ENCODE data around the gene CCDC185.

CCDC185 gene

GRCh38 chr1:223419561-223419960 is 26.3 kb downstream of the CCDC185 start:
- Mint-ChIP-seq H3K36me3 (ENCODE audit: low read depth) (no peaks in the 10 kb centered on the region), H3K4me1 (peaks cover 36% of the 10 kb centered on the region), H3K27me3 (ENCODE audit: low read depth, poor library complexity) (peaks cover 2% of the 10 kb centered on the region), H3K9me3 (no peaks in the 10 kb centered on the region), H3K4me3 (no peak overlapping the region), H3K27ac (no peak overlapping the region)
- DNase-seq = no peak
- no peak for TF ChIP-seq CTCF (IDR thresholded peaks at IDR 0.05)

DNA sequence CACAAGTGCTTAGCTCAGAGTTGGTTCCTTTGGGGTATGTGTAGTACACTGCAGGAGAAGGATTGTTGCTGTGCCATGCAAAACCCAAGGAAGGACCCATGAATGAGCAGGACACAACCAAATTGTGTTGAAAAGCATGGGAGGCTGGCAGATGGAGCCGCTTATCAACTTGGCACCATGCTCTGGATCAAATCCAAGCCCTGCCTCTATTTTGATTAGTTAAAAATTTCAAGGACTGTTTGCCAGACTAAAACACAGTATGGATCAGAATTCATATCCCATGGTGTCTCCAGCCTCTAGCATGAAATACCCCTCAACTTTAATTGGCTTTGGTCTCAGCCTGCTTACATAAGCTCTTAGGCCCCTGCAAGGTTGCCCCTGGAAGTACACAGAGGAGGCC is 27.8 kb downstream of the CCDC185 start:
- Mint-ChIP-seq H3K4me3 (no peak overlapping the region), H3K27ac (no peak overlapping the region), H3K9me3 (no peaks in the 10 kb centered on the region), H3K36me3 (ENCODE audit: low read depth) (no peaks in the 10 kb centered on the region), H3K27me3 (ENCODE audit: low read depth, poor library complexity) (no peaks in the 10 kb centered on the region), H3K4me1 (peaks cover 41% of the 10 kb centered on the region)
- TF ChIP-seq CTCF (IDR thresholded peaks at IDR 0.05) = no peak
- DNase-seq = no peak

DNA sequence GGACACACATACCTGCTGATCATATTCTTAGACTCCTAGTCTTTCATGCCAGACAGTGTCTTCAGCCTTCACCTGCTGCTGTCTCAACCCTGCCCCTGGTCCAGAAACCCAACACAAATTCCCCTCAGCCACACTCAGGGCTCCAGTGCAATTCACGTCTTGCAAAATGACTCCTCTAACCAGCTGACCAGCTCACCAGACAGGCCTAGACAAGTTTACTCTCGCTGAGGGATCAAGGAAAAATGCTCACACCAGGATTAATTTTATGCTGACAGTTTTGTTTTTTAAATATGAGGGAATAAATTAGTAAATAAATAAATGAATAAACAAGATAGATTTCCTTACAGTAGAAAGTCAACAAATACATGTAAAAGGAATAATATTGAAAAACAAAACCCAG is 28.5 kb downstream of the CCDC185 start:
- Mint-ChIP-seq H3K27me3 (ENCODE audit: low read depth, poor library complexity) (no peaks in the 10 kb centered on the region), H3K4me3 (no peak overlapping the region), H3K27ac (no peak overlapping the region), H3K36me3 (ENCODE audit: low read depth) (no peaks in the 10 kb centered on the region), H3K9me3 (no peaks in the 10 kb centered on the region), H3K4me1 (peaks cover 43% of the 10 kb centered on the region)
- no peak for TF ChIP-seq CTCF (IDR thresholded peaks at IDR 0.05)
- no peak for DNase-seq

DNA sequence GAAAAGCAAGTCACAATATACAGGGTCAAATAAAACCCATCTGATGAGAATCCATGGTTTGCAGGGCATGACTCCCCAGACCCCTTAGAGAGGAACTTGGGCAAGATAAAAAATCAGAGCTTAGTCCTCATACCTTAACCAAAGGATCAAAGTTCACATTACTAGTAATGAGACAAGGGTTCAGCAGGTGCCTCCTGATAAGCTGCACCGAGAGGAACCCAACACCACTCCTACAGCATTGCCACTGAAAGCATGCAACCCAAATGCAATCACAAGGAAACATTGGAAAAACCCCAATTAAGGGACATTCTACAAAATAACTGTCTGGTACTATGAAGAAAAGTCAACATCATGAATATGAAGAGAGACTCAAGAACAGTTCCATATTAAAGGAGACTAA is 29.7 kb downstream of the CCDC185 start:
- DNase-seq = no peak
- Mint-ChIP-seq H3K27ac (no peak overlapping the region), H3K4me3 (no peak overlapping the region), H3K36me3 (ENCODE audit: low read depth) (no peaks in the 10 kb centered on the region), H3K27me3 (ENCODE audit: low read depth, poor library complexity) (no peaks in the 10 kb centered on the region), H3K9me3 (no peaks in the 10 kb centered on the region), H3K4me1 (peaks cover 43% of the 10 kb centered on the region)
- no peak for TF ChIP-seq CTCF (IDR thresholded peaks at IDR 0.05)

DNA sequence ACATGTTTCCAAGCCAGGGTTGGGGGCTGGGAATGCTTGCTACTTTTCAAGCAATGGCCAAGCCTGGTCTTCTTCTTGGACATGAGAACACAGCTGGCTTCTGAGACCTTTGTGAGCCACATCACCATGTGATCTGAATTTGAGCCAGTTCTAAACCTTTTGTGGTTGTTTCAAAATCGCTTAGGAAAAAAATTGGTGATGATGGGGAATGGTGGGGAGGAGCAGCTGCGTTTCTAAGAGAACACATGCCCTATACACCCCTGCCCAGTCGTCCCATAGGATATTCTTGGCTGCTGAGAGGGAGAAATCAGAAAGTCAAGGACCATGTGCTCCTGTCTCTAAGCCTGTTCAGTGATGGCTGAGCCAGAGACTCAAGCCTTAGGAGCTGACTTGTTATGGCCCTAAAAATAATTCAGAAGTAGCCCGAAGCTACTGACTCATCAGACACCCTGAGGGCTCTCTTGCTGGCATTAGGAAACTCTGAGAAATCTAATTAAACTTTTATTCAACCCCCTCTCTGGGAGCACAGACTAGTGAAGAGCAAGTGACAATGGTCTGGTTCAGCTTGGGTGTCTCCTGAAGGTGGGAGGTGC is 30.5 kb downstream of the CCDC185 start:
- no peak for DNase-seq
- H3K4me1 Mint-ChIP-seq = peaks cover 39% of the 10 kb centered on the region
- peaks cover 5% of the 10 kb centered on the region for H3K9me3 Mint-ChIP-seq
- no peaks in the 10 kb centered on the region for H3K27me3 Mint-ChIP-seq (ENCODE audit: low read depth, poor library complexity)
- no peak overlapping the region for H3K27ac Mint-ChIP-seq
- no peaks in the 10 kb centered on the region for H3K36me3 Mint-ChIP-seq (ENCODE audit: low read depth)
- H3K4me3 Mint-ChIP-seq = no peak overlapping the region
- TF ChIP-seq CTCF (IDR thresholded peaks at IDR 0.05) = no peak

DNA sequence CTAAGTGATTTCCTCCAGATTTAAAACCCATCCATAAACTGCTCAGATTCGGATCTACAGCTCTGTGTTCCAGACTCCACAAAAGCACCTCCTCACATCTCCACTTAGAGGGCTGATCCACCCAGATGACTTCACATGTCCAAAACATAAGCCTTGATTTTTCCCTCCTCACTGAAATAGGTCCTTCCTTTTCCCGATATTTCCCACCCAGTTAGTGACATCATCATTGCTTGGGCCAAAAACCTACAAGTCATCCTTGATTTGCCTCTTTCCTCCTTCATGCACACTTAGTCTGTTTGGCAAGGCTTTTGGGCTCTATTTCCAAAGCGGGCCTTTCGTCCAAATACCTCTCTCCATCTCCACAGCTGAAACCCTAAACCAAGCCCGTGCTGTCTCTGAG is 32.3 kb downstream of the CCDC185 start:
- no peaks in the 10 kb centered on the region for H3K36me3 Mint-ChIP-seq (ENCODE audit: low read depth)
- H3K27me3 Mint-ChIP-seq (ENCODE audit: low read depth, poor library complexity) = no peaks in the 10 kb centered on the region
- H3K9me3 Mint-ChIP-seq = peaks cover 5% of the 10 kb centered on the region
- no peak for DNase-seq
- H3K27ac Mint-ChIP-seq = no peak overlapping the region
- H3K4me1 Mint-ChIP-seq = peaks cover 23% of the 10 kb centered on the region
- no peak for TF ChIP-seq CTCF (IDR thresholded peaks at IDR 0.05)
- H3K4me3 Mint-ChIP-seq = no peak overlapping the region
